OCI-LY1 (cell line): ENCODE data around the gene CHEK2.
"Not testable (repeated sequence)": the region's sequence is repeated elsewhere in the genome, so short reads cannot be mapped to it uniquely, and the experiment has no call there.

Source experiments
- H2AFZ ChIP-seq: fragments of 200-600 bp; sonication (generic), shearing (Covaris generic); 2 replicates; pipeline ENCODE4 v1.6.0; 2014; ENCODE audit warnings: antibody characterized with exemption, mild to moderate bottlenecking, low read length
- H3F3A ChIP-seq: fragments of 200-600 bp; sonication (generic), shearing (Covaris generic); 2 replicates; pipeline ENCODE4 v1.6.0; 2014; ENCODE audit warnings: mild to moderate bottlenecking, antibody characterized with exemption, low read length, moderate library complexity; ENCODE audit not compliant: insufficient read depth
- H3K27ac ChIP-seq: fragments of 200-600 bp; sonication (generic); 2 replicates; pipeline ENCODE4 v1.5.1; 2014; ENCODE audit warnings: low read length, mixed run types, mild to moderate bottlenecking, low read depth; ENCODE audit not compliant: poor library complexity, severe bottlenecking
- H3K27me3 ChIP-seq: fragments of 200-600 bp; sonication (generic); 2 replicates; pipeline ENCODE4 v1.6.0; 2014; ENCODE audit warnings: antibody characterized with exemption, mild to moderate bottlenecking, low read length, moderate library complexity; ENCODE audit not compliant: insufficient read depth
- H3K36me3 ChIP-seq: fragments of 200-600 bp; sonication (generic); 2 replicates; pipeline ENCODE4 v1.6.1; 2014; ENCODE audit warnings: mild to moderate bottlenecking, antibody characterized with exemption, low read length, moderate library complexity, mixed read lengths; ENCODE audit not compliant: insufficient read depth
- H3K4me1 ChIP-seq: fragments of 200-600 bp; sonication (generic); 2 replicates; pipeline ENCODE4 v1.5.1; 2014; ENCODE audit warnings: mild to moderate bottlenecking, low read length, moderate library complexity; ENCODE audit not compliant: insufficient read depth, severe bottlenecking
- H3K4me2 ChIP-seq: fragments of 200-600 bp; sonication (generic), shearing (Covaris generic); 2 replicates; pipeline ENCODE4 v1.6.1; 2014; ENCODE audit warnings: low read length
- H3K4me3 ChIP-seq: fragments of 200-600 bp; sonication (generic); 2 replicates; pipeline ENCODE4 v1.5.1; 2014; ENCODE audit warnings: low read length, low read depth, mild to moderate bottlenecking, mixed read lengths; ENCODE audit not compliant: poor library complexity, severe bottlenecking
- H3K79me2 ChIP-seq: fragments of 200-600 bp; shearing (Covaris generic); 2 replicates; pipeline ENCODE4 v1.6.1; 2016; ENCODE audit warnings: mixed run types, low read length, mixed read lengths; ENCODE audit not compliant: insufficient read depth
- H3K9ac ChIP-seq: fragments of 200-600 bp; sonication (generic), shearing (Covaris generic); 2 replicates; pipeline ENCODE4 v1.6.1; 2014; ENCODE audit warnings: mild to moderate bottlenecking, low read length, mixed read lengths
- H3K9me2 ChIP-seq: fragments of 200-600 bp; sonication (generic), shearing (Covaris generic); 2 replicates; pipeline ENCODE4 v1.6.1; 2014; ENCODE audit warnings: low read depth, mild to moderate bottlenecking, low read length, mixed read lengths
- H3K9me3 ChIP-seq: fragments of 200-600 bp; shearing (Covaris generic); 2 replicates; pipeline ENCODE4 v1.6.1; 2014; ENCODE audit warnings: low read length, mixed read lengths
- H4K20me1 ChIP-seq: fragments of 200-600 bp; sonication (generic), shearing (Covaris generic); 2 replicates; pipeline ENCODE4 v1.6.0; 2016; ENCODE audit warnings: mild to moderate bottlenecking, low read length; ENCODE audit not compliant: insufficient read depth
- CTCF ChIP-seq: fragments of 200-600 bp; sonication (generic), shearing (Covaris generic); IDR thresholded peaks from 2 replicates; pipeline ENCODE4 v1.5.1; 2017; ENCODE audit warnings: mild to moderate bottlenecking, antibody characterized with exemption, low read length, moderate library complexity, mixed read lengths
- EZH2 ChIP-seq: fragments of 200-600 bp; sonication (generic), shearing (Covaris generic); IDR thresholded peaks from 2 replicates; pipeline ENCODE4 v1.8.0; 2017; ENCODE audit warnings: borderline replicate concordance, mixed run types, mild to moderate bottlenecking, antibody characterized with exemption, low read length, moderate library complexity, mixed read lengths

Gene CHEK2

GRCh38 chr22:28759861-28760560 lies 18.4 kb upstream of the CHEK2 start:
- H3K27me3 ChIP-seq = no peaks in the 10 kb centered on the region
- H2AFZ ChIP-seq = 0 out of 2 replicates have a peak overlapping the region, but pooled peaks have one; percentile 61
- H3K27ac ChIP-seq = no peak overlapping the region
- no peaks in the 10 kb centered on the region for H3K9me2 ChIP-seq
- TF ChIP-seq EZH2 (no peak), CTCF (no peak)
- H3K4me1 ChIP-seq = peaks cover 12% of the 10 kb centered on the region
- H3K4me3 ChIP-seq = peak overlapping the region; percentile 17
- H3K36me3 ChIP-seq = no peaks in the 10 kb centered on the region
- H3K79me2 ChIP-seq = no peaks in the 10 kb centered on the region
- H3K9me3 ChIP-seq = no peaks in the 10 kb centered on the region
- H3F3A ChIP-seq = no peaks in the 10 kb centered on the region
- no peak overlapping the region for H3K9ac ChIP-seq
- no peaks in the 10 kb centered on the region for H4K20me1 ChIP-seq
- H3K4me2 ChIP-seq = peak overlapping the region; percentile 44

- H3K9ac ChIP-seq, H2AFZ ChIP-seq, H3K4me1 ChIP-seq, H3K79me2 ChIP-seq, H3K4me3 ChIP-seq, H3F3A ChIP-seq, H3K9me3 ChIP-seq, H3K27me3 ChIP-seq, H3K4me2 ChIP-seq, H3K27ac ChIP-seq, H3K9me2 ChIP-seq, H4K20me1 ChIP-seq: not testable (repeated sequence)
- peaks cover 11% of the 10 kb centered on the region for H3K36me3 ChIP-seq
These were observed 12.9 kb upstream of the CHEK2 start for GRCh38 chr22:28754512-28754911.

GRCh38 chr22:28750471-28750881 lies 8.9 kb upstream of the CHEK2 start:
- no peak overlapping the region for H3K4me2 ChIP-seq
- no peaks in the 10 kb centered on the region for H3K27me3 ChIP-seq
- TF ChIP-seq CTCF (no peak), EZH2 (no peak)
- no peak overlapping the region for H3K27ac ChIP-seq
- no peaks in the 10 kb centered on the region for H3K9me3 ChIP-seq
- H3K79me2 ChIP-seq = no peaks in the 10 kb centered on the region
- no peak overlapping the region for H3K9ac ChIP-seq
- H2AFZ ChIP-seq = no peak overlapping the region
- H3K9me2 ChIP-seq = no peaks in the 10 kb centered on the region
- no peak overlapping the region for H3K4me3 ChIP-seq
- H4K20me1 ChIP-seq = no peaks in the 10 kb centered on the region
- no peaks in the 10 kb centered on the region for H3K4me1 ChIP-seq
- H3F3A ChIP-seq = no peaks in the 10 kb centered on the region
- H3K36me3 ChIP-seq = peaks cover 47% of the 10 kb centered on the region

- H3K4me2 ChIP-seq = no peak overlapping the region
These were observed 2.2 kb upstream of the CHEK2 start for GRCh38 chr22:28743852-28744251.

More at GRCh38 chr22:28743852-28744251, 2.2 kb upstream of the CHEK2 start:
- peaks cover 23% of the 10 kb centered on the region for H3K4me1 ChIP-seq
- no peak overlapping the region for H3K4me3 ChIP-seq
- H3K79me2 ChIP-seq = peaks cover 12% of the 10 kb centered on the region
- no peak overlapping the region for H2AFZ ChIP-seq
- H4K20me1 ChIP-seq = no peaks in the 10 kb centered on the region
- no peak overlapping the region for H3K27ac ChIP-seq
- no peaks in the 10 kb centered on the region for H3K9me3 ChIP-seq
- H3K9ac ChIP-seq = no peak overlapping the region
- H3F3A ChIP-seq = no peaks in the 10 kb centered on the region
- no peaks in the 10 kb centered on the region for H3K27me3 ChIP-seq
- no peaks in the 10 kb centered on the region for H3K9me2 ChIP-seq
- peaks cover 50% of the 10 kb centered on the region for H3K36me3 ChIP-seq
- TF ChIP-seq CTCF (no peak), EZH2 (no peak)
